ENCODE data around the gene ANAPC13. TPM values are rescaled to one million over a fixed set of nuclear protein-coding genes. Genes with fewer than 3 reads are reported as not detected.

The ANAPC13 gene
- total RNA-seq, 1 donor from 2014 or later: 24.1 TPM

GRCh38 chr3:134464064-134464688 is 21.6 kb downstream of the ANAPC13 start:
- peak in 1 of 2 donors; percentile 11 for TF ChIP-seq POLR2AphosphoS5 (IDR thresholded peaks at IDR 0.05; ENCODE audit: insufficient read depth in 1 of 2, low read depth in 1 of 2)
- TF ChIP-seq POLR2A (IDR thresholded peaks at IDR 0.05): no peak
- intact Hi-C loops (cut with DNase I): loop anchor here (2.0 to 5.0 kb wide), 2 partner anchors 89 to 152 kb away; partner anchors contain the start of gene AMOTL2
- DNase-seq (ENCODE audit: extremely low spot score in 2 of 2): peak in 1 of 2 donors; percentile 95
- no peaks in the 10 kb centered on the region for H3K9me3 ChIP-seq
- H3K4me3 ChIP-seq: no peak overlapping the region
- H3K36me3 ChIP-seq: no peaks in the 10 kb centered on the region
- H3K27me3 ChIP-seq: no peaks in the 10 kb centered on the region
- H3K4me1 ChIP-seq: peaks cover 46% of the 10 kb centered on the region
- peak overlapping the region; percentile 71 for H3K27ac ChIP-seq

- Histone ChIP-seq H3K27ac (peak overlapping the region; percentile 71), H3K4me3 (no peak overlapping the region), H3K27me3 (no peaks in the 10 kb centered on the region), H3K36me3 (no peaks in the 10 kb centered on the region), H3K9me3 (no peaks in the 10 kb centered on the region), H3K4me1 (peaks cover 46% of the 10 kb centered on the region)
- TF ChIP-seq POLR2AphosphoS5 (IDR thresholded peaks at IDR 0.05; ENCODE audit: insufficient read depth in 1 of 2, low read depth in 1 of 2): no peak
- TF ChIP-seq POLR2A (IDR thresholded peaks at IDR 0.05): no peak
- TF ChIP-seq, protein P1, sequence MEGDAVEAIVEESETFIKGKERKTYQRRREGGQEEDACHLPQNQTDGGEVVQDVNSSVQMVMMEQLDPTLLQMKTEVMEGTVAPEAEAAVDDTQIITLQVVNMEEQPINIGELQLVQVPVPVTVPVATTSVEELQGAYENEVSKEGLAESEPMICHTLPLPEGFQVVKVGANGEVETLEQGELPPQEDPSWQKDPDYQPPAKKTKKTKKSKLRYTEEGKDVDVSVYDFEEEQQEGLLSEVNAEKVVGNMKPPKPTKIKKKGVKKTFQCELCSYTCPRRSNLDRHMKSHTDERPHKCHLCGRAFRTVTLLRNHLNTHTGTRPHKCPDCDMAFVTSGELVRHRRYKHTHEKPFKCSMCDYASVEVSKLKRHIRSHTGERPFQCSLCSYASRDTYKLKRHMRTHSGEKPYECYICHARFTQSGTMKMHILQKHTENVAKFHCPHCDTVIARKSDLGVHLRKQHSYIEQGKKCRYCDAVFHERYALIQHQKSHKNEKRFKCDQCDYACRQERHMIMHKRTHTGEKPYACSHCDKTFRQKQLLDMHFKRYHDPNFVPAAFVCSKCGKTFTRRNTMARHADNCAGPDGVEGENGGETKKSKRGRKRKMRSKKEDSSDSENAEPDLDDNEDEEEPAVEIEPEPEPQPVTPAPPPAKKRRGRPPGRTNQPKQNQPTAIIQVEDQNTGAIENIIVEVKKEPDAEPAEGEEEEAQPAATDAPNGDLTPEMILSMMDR (IDR thresholded peaks at IDR 0.05): no peak
- no peak for DNase-seq (ENCODE audit: extremely low spot score in 2 of 2)
- intact Hi-C loops (cut with DNase I): loop anchor here (2.0 to 5.0 kb wide), 2 partner anchors 89 to 151 kb away; partner anchors contain the start of gene AMOTL2
These were observed 22.1 kb downstream of the ANAPC13 start for GRCh38 chr3:134463676-134464063.

- TF ChIP-seq POLR2AphosphoS5 (IDR thresholded peaks at IDR 0.05; ENCODE audit: insufficient read depth in 1 of 2, low read depth in 1 of 2) (peak in 1 of 2 donors; percentile 44), POLR2A (IDR thresholded peaks at IDR 0.05) (no peak)
- Histone ChIP-seq H3K9me3 (no peaks in the 10 kb centered on the region), H3K4me1 (peaks cover 46% of the 10 kb centered on the region), H3K27ac (peak overlapping the region; percentile 71), H3K4me3 (no peak overlapping the region), H3K27me3 (no peaks in the 10 kb centered on the region), H3K36me3 (no peaks in the 10 kb centered on the region)
- no peak for DNase-seq (ENCODE audit: extremely low spot score in 2 of 2)
- intact Hi-C loops (cut with DNase I): loop anchor here (5.0 kb wide), 1 partner anchor 150 kb away; no protein-coding TSS in a partner anchor
These were observed 23.3 kb downstream of the ANAPC13 start for GRCh38 chr3:134462331-134462941.

DNA sequence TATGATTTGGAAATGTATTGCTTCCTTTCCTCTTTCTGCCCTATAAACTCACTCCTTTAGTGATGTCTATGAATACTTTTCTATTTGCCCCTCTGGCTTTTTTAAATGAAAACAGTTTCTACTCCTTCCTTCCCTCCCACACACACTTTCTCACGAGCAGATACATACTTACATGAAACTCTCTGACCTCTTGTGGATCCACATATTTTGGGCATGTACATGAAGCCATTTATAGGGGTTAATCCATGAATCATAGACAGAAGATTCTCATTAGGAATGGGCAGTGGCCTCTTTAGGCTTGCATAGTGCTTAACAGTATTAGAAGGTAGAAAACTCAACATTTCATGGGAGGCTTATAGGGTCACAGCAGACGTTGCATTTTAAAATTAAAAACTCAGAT is 24.8 kb downstream of the ANAPC13 start:
- peak overlapping the region; percentile 9 for H3K27ac ChIP-seq
- peaks cover 46% of the 10 kb centered on the region for H3K4me1 ChIP-seq
- H3K9me3 ChIP-seq: no peaks in the 10 kb centered on the region
- intact Hi-C loops (cut with DNase I): loop anchor here (5.0 kb wide), 1 partner anchor 149 kb away; no protein-coding TSS in a partner anchor
- H3K27me3 ChIP-seq: no peaks in the 10 kb centered on the region
- no peaks in the 10 kb centered on the region for H3K36me3 ChIP-seq
- H3K4me3 ChIP-seq: no peak overlapping the region
- TF ChIP-seq POLR2A (IDR thresholded peaks at IDR 0.05) (no peak), POLR2AphosphoS5 (IDR thresholded peaks at IDR 0.05; ENCODE audit: insufficient read depth in 1 of 2, low read depth in 1 of 2) (no peak)
- TF ChIP-seq, protein P1 (IDR thresholded peaks at IDR 0.05): no peak
- DNase-seq (ENCODE audit: extremely low spot score in 2 of 2): no peak

DNA sequence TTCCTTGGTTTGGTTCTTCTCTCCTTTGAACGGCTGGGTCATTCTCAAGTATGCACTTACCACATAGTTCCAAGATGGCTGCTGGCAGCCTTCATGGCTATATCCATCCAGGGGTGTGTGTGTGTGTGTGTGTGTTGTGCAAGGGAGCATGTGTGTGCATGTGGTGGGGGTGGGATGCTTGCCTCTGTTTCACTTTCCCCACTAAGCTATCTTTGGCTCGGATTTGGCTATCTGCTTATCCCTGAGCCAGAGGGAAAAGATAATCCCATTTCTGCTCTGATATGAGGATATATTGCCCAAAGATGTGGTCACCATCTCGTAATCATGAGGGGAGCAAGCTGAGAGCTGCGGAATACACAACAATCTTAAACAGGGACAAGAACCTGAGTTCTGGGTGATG is 26.2 kb downstream of the ANAPC13 start:
- Histone ChIP-seq H3K27ac (no peak overlapping the region), H3K4me3 (no peak overlapping the region), H3K9me3 (no peaks in the 10 kb centered on the region), H3K27me3 (no peaks in the 10 kb centered on the region), H3K36me3 (no peaks in the 10 kb centered on the region), H3K4me1 (peaks cover 38% of the 10 kb centered on the region)
- no peak for DNase-seq (ENCODE audit: extremely low spot score in 2 of 2)
- TF ChIP-seq POLR2A (IDR thresholded peaks at IDR 0.05) (no peak), POLR2AphosphoS5 (IDR thresholded peaks at IDR 0.05; ENCODE audit: insufficient read depth in 1 of 2, low read depth in 1 of 2) (no peak)
- TF ChIP-seq, protein P1 (IDR thresholded peaks at IDR 0.05): no peak
- intact Hi-C loops (cut with DNase I): no loop called here
